Measurements from ENCODE around the gene CCDC40.

CCDC40 gene

DNA sequence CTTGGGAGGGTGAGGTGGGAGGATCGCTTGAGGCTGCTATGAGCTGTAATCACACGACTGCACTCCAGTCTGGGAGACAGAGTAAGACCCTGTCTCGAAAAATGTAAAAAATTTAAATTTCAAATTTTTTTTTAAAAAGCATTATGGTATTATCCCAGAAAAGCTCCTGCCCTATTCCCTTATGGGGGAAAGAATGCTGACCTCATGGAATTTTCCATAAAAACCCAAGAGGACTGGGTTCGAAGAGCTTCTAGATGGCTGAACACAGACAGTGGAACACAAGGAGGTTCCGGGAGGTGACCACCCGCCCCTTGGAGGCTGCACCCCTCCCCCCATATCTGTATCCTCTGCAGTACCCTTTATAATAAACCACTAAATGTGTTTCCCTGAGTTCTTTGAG is 106.5 kb downstream of the CCDC40 start:
- no peak for DNase-seq (ENCODE audit: low spot score)

GRCh38 chr17:80145076-80146075 is 108.9 kb downstream of the CCDC40 start:
- DNase-seq (ENCODE audit: low spot score): no peak

- DNase-seq (ENCODE audit: low spot score): no peak
Observed at GRCh38 chr17:80146121-80147034, 109.9 kb downstream of the CCDC40 start.

DNA sequence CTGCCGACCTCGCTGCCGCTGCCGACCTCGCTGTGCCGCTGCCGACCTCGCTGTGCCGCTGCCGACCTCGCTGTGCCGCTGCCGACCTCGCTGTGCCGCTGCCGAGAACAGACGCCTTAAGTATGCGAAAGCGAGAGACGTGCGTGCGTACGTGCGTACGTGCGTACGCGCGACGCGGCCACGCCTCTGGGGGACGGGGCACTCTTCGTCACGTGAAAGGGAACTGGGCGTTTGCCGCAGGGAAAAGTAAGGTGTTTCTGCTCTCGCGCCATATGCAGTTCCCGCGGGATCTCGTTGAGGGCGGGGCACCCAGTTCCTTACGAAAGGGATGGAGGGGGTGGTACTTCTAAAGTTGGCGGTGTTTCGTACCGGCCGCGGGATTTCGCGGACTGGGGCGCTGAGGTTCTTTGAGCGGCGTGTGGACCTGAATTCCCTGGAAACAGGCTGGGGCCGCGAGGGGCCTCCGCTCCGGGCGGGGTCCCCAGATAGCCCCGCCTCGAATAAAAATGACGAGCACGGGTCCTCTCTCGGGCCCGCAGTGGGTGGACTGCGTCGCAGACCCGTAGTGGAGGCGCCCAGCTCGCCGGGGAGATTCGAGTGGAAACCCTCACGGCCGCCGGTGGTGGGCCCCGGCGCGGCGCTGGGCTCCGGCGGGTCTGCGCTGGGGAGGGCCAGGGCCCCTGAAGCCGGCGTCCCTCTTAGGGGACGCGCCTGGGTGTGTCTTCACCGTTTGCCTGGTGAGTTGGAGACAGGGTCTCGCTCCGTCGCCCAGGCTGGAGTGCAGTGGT is 110.8 kb downstream of the CCDC40 start, which contains the start of gene EIF4A3:
EIF4A3 (minus strand) TSS at position 94 of the 788 bp plus-strand sequence. CDS start 167 bp downstream, outside the sequence.
- DNase-seq (ENCODE audit: low spot score): peak; percentile 100
